B cell (primary cell): Measurements from ENCODE around the gene DDX23. TPM values are rescaled to one million over a fixed set of nuclear protein-coding genes. Genes with fewer than 3 reads are reported as not detected.
A peak's percentile ranks its signal among the peaks of the same experiment; 100 is the strongest.

Experiments used
- ATAC-seq: fragments of 200-7000 bp; cut with Tn5 transposase; one replicate; pipeline ENCODE4 v1.10.0; 2021; ENCODE audit warnings: low read depth, mild to moderate bottlenecking, moderate number of reproducible peaks, moderate library complexity
- CTCF ChIA-PET: fragments of 350-600 bp; sonication (Branson Sonifier 250); formaldehyde crosslinking; loops from one replicate; lab custom pipeline; 2021; ENCODE audit warnings: antibody characterized with exemption, inconsistent platforms; lab: Charles Lee
- POLR2A ChIA-PET: fragments of 350-600 bp; sonication (Branson Sonifier 250); formaldehyde crosslinking; loops from one replicate; lab custom pipeline; 2021; ENCODE audit warnings: antibody characterized with exemption; lab: Charles Lee
- DNase-seq: peaks from one replicate; pipeline ENCODE4 v3.0.0; 2013
- H2AFZ ChIP-seq: 2 replicates; pipeline ENCODE4 v1.6.1; 2012; ENCODE audit warnings: mild to moderate bottlenecking, low read depth, low read length; ENCODE audit not compliant: insufficient read depth, poor library complexity, severe bottlenecking
- H3K27ac ChIP-seq, 2 donors: 1 replicate in 1 of 2; 2 replicates in 1 of 2; pipeline ENCODE4 v1.5.1; 2012 to 2013; ENCODE audit warnings: low read length in 2 of 2, mild to moderate bottlenecking in 2 of 2, moderate library complexity in 1 of 2
- H3K27me3 ChIP-seq, 4 experiments: fragments of 200-600 bp in 1 of 4; sonication (generic) in 1 of 4; replicated peaks in 1 of 4; 1 replicate in 2 of 4; 2 replicates in 2 of 4; pipeline versions ENCODE4 v1.6.1 to v1.7.0; 2013 to 2016; ENCODE audit warnings: low read length in 3 of 4, mild to moderate bottlenecking in 2 of 4, mixed read lengths in 1 of 4, moderate library complexity in 1 of 4; ENCODE audit not compliant: insufficient read depth in 4 of 4, control insufficient read depth in 3 of 4; ENCODE audit errors: control extremely low read depth in 1 of 4
- H3K36me3 ChIP-seq, 2 experiments: replicated peaks in 1 of 2; 1 replicate in 1 of 2; 2 replicates in 1 of 2; pipeline versions ENCODE4 v1.6.1 to v1.7.1; 2013; ENCODE audit warnings: low read length in 1 of 2; ENCODE audit not compliant: insufficient read depth in 2 of 2, control insufficient read depth in 1 of 2; ENCODE audit errors: control extremely low read depth in 1 of 2, extremely low read depth in 1 of 2
- H3K4me1 ChIP-seq, 2 donors: fragments of 200-600 bp in 1 of 2; sonication (generic) in 1 of 2; 1 replicate in 1 of 2; 2 replicates in 1 of 2; pipeline versions ENCODE4 v1.5.1 to v1.6.1; 2013 to 2017; ENCODE audit warnings: low read length in 2 of 2; ENCODE audit not compliant: control insufficient read depth in 2 of 2, insufficient read depth in 2 of 2
- H3K4me2 ChIP-seq: replicated peaks from 2 replicates; pipeline ENCODE3; 2012; ENCODE audit warnings: mild to moderate bottlenecking, low read depth, low read length; ENCODE audit not compliant: poor library complexity, severe bottlenecking
- H3K4me3 ChIP-seq, 5 experiments: fragments of 200-600 bp in 1 of 5; sonication (generic) in 1 of 5; 1 replicate in 3 of 5; 2 replicates in 2 of 5; pipeline versions ENCODE4 v1.5.1 to v1.7.0; 2011 to 2016; ENCODE audit warnings: low read length in 4 of 5, mild to moderate bottlenecking in 4 of 5, low read depth in 2 of 5, control low read depth in 1 of 5, moderate library complexity in 1 of 5; ENCODE audit not compliant: insufficient read depth in 1 of 5; ENCODE audit errors: control extremely low read depth in 1 of 5, extremely low read depth in 1 of 5
- H3K79me2 ChIP-seq: fragments of 200-600 bp; sonication (generic); one replicate; pipeline ENCODE4 v1.6.0; 2016; ENCODE audit warnings: low read length; ENCODE audit not compliant: control insufficient read depth, insufficient read depth
- H3K9ac ChIP-seq: fragments of 200-600 bp; sonication (generic); 2 replicates; pipeline ENCODE4 v1.6.1; 2017; ENCODE audit warnings: mild to moderate bottlenecking, low read length, moderate library complexity
- H3K9me3 ChIP-seq, 3 donors: one replicate each; pipeline versions ENCODE4 v1.6.1 to v1.7.1; 2013; ENCODE audit warnings: low read length in 2 of 3; ENCODE audit not compliant: control insufficient read depth in 2 of 3, insufficient read depth in 1 of 3; ENCODE audit errors: control extremely low read depth in 1 of 3
- H4K20me1 ChIP-seq: 2 replicates; pipeline ENCODE4 v1.6.0; 2012; ENCODE audit warnings: mild to moderate bottlenecking, low read length; ENCODE audit not compliant: insufficient read depth, control insufficient read depth, poor library complexity, severe bottlenecking
- H3K27ac Mint-ChIP-seq: one replicate; pipeline ENCODE4 v1.8.0; 2021; ENCODE audit warnings: mixed read lengths
- H3K27me3 Mint-ChIP-seq: one replicate; pipeline ENCODE4 v1.8.0; 2021; ENCODE audit warnings: mixed read lengths
- H3K4me1 Mint-ChIP-seq: one replicate; pipeline ENCODE4 v1.8.0; 2021; ENCODE audit warnings: mixed read lengths
- H3K4me3 Mint-ChIP-seq: one replicate; pipeline ENCODE4 v1.8.0; 2021; ENCODE audit warnings: mixed read lengths
- H3K9me3 Mint-ChIP-seq: one replicate; pipeline ENCODE4 v1.8.0; 2022; ENCODE audit warnings: mixed read lengths; ENCODE audit not compliant: insufficient read depth
- CTCF ChIP-seq: fragments of 200-600 bp; IDR thresholded peaks from one replicate; pipeline ENCODE4 v1.8.0; 2022; ENCODE audit warnings: antibody characterized with exemption, mild to moderate bottlenecking
- EZH2 ChIP-seq: IDR thresholded peaks from 2 replicates; pipeline ENCODE4 v1.6.1; 2012; ENCODE audit warnings: borderline replicate concordance, low read depth, mild to moderate bottlenecking, moderate library complexity, low read length; ENCODE audit not compliant: insufficient read depth, poor library complexity, severe bottlenecking
- WGBS: methylation state at CpG from one replicate; pipeline ENCODE4 v1.1.5; 2013; ENCODE audit warnings: missing lambda C conversion rate; ENCODE audit not compliant: insufficient coverage; 5-methylcytosine and 5-hydroxymethylcytosine counted together
- intact Hi-C: fragments of 100-400 bp; cut with micrococcal nuclease; formaldehyde crosslinking; loops from one replicate; pipeline ENCODE4 v1.10.0; 2022
- polyA plus RNA-seq: library from polyadenylated mRNA; depleted of rRNA; stranded (reverse); fragments of >200 nt; gene quantifications from 2 replicates; pipeline ENCODE4 v1.2.3, GENCODE V29; 2012
- total RNA-seq, 2 donors: library from RNA; stranded (reverse); fragments of 120-200 nt in 1 of 2; gene quantifications; 1 replicate in 1 of 2; 2 replicates in 1 of 2; pipeline versions ENCODE4 v1.2.3 to v1.2.4, GENCODE V29; 2013 to 2022

The DDX23 gene
- total and polyA plus RNA-seq, 2 donors (not counting 1 experiment from before 2014, with no cell fraction given) = 76.1 to 135 TPM

GRCh38 chr12:48863291-48863690 is 11.3 kb upstream of the DDX23 start:
- ChIA-PET POLR2A (no interaction called here), CTCF (interaction anchor here (8.6 to 9.3 kb wide), 2 partner anchors 10 to 27 kb away, joined by 53 to 82 read pairs; partner anchors contain the start of gene DDX23)
- Histone ChIP-seq H3K79me2 (peaks cover 2% of the 10 kb centered on the region), H4K20me1 (no peaks in the 10 kb centered on the region), H3K9ac (no peak overlapping the region), H3K36me3 (no peaks in the 10 kb centered on the region), H3K9me3 (no peaks in the 10 kb centered on the region), H3K4me2 (no peak overlapping the region), H3K27me3 (peaks cover 0 to 9% (median 1%) of the 10 kb centered on the region in 4 experiments), H2AFZ (no peak overlapping the region), H3K4me3 (no peak overlapping the region), H3K27ac (no peak overlapping the region), H3K4me1 (peaks cover 21 to 24% of the 10 kb centered on the region in 2 donors)
- Mint-ChIP-seq H3K27ac (no peak overlapping the region), H3K4me3 (peak overlapping the region; percentile 16), H3K27me3 (no peaks in the 10 kb centered on the region), H3K9me3 (no peaks in the 10 kb centered on the region), H3K4me1 (peaks cover 28% of the 10 kb centered on the region)
- ATAC-seq (no peak), DNase-seq (no peak)
- intact Hi-C loops = no loop called here
- WGBS = 62% methylated on average over 3 of the region's 4 CpGs
- TF ChIP-seq CTCF = no peak
- TF ChIP-seq EZH2 = no peak

GRCh38 chr12:48862760-48863159 is 10.8 kb upstream of the DDX23 start:
- ATAC-seq (no peak), DNase-seq (no peak)
- Mint-ChIP-seq H3K27me3 (no peaks in the 10 kb centered on the region), H3K4me3 (no peak overlapping the region), H3K27ac (no peak overlapping the region), H3K9me3 (no peaks in the 10 kb centered on the region), H3K4me1 (peaks cover 29% of the 10 kb centered on the region)
- intact Hi-C loops = no loop called here
- no peak overlapping the region for H2AFZ ChIP-seq
- CTCF ChIA-PET = interaction anchor here (8.6 to 9.3 kb wide), 2 partner anchors 10 to 28 kb away, joined by 53 to 82 read pairs; partner anchors contain the start of gene DDX23
- peaks cover 21 to 25% of the 10 kb centered on the region in 2 donors for H3K4me1 ChIP-seq
- WGBS = 80% methylated on average over 1 of the region's 5 CpGs
- no peak overlapping the region for H3K9ac ChIP-seq
- H3K4me2 ChIP-seq = no peak overlapping the region
- TF ChIP-seq CTCF (no peak), EZH2 (no peak)
- no peaks in the 10 kb centered on the region for H3K9me3 ChIP-seq
- H3K4me3 ChIP-seq = no peak overlapping the region
- POLR2A ChIA-PET = no interaction called here
- no peaks in the 10 kb centered on the region for H3K36me3 ChIP-seq
- peaks cover 2% of the 10 kb centered on the region for H3K79me2 ChIP-seq
- H3K27me3 ChIP-seq = peaks cover 0 to 9% (median 1%) of the 10 kb centered on the region in 4 experiments
- no peak overlapping the region for H3K27ac ChIP-seq
- H4K20me1 ChIP-seq = no peaks in the 10 kb centered on the region
